HL-60/S4 treated with phorbol 12-myristate 13-acetate at 8.2 ng/mL for 4 days and 3 days (cell line): ENCODE measurements around the gene TTN.

Experiments
- in situ Hi-C: fragments of 300-500 bp; cut with MboI; formaldehyde crosslinking; loops from 2 replicates; pipeline ENCODE4 v1.15.0; 2022; ENCODE audit warnings: low sequenced_read_pairs

The TTN gene

DNA sequence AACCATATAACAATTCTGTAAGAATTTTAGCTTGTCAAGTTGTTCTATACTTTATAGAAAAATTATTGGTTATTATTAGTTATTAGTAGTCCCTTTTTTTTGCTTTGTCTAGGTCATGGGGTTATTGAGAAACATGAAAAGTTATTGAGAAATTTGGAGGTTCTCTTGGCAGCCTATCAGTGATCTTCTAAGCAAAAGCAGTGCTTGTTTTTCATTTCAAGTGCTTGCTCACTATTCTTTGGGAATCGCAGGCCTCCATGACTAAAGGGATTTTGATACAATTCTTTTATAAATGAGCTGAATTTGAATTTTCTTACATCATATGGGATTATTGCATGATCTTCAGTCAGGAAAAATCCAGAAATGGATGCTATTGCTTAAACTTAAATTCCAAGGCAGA, 301.1 kb downstream of the TTN start:
- in situ Hi-C loops = no loop called here

- in situ Hi-C loops = no loop called here
Measured at GRCh38 chr2:178502751-178503150, 304.5 kb downstream of the TTN start.

DNA sequence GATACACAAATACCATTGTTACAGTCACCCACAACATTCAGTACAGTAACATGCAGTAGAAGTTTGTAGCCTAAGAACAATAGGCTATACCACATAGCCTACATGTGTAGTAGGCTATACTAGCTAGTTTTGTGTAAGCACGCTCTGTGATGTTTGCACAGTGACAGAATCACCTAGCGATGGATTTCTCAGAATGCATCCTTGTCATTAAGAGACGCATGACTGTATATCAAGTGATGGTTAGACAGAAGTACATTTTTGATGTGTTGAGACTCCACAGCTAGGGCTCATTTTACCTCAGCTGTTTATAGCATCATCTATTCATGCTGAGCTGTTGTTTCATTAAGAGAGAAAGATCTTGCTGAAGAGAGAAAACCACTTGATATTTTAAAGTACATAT, 307.6 kb downstream of the TTN start:
- in situ Hi-C loops = no loop called here

GRCh38 chr2:178498137-178498536, 309.1 kb downstream of the TTN start:
- in situ Hi-C loops = no loop called here

DNA sequence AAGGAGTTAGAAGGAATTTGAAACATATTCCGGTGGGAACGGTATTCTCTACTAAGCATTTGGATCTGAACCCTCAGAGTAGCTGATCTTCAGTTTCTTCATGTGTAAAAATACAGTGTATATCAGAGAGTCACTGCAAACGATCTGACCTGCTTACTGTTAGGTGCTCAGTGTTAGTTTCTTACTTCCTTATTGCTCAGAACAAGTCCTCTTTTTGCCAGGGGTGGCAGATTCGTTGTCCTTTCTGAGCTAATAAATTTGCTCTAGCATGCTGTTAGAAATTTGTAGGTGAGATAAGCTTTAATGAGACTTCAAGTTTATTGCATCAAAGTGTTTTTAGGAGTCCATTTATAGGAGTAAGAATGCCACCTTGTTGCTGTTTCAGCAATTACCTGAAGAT, 311.2 kb downstream of the TTN start:
- in situ Hi-C loops = no loop called here

DNA sequence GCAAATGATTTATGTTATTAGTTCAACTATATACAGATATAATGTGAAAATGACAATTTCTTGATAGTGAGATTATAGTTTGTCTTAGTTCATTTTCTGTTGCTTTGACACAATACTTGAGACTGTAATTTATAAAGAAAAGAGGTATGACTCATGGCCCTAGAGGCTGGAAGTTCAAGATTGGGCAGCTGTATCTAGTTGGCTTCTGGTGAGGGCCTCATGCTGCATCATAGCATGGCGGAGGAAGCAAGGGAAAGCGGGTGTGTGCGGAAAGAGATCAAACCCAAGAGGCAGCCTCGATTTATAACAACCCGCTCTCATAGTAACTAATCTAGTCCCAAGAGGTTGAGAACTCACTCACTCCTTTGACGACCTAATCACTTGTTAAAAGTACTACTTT, 315.6 kb downstream of the TTN start:
- in situ Hi-C loops = no loop called here

- in situ Hi-C loops = no loop called here
Measured at GRCh38 chr2:178485356-178485755, 321.9 kb downstream of the TTN start.

GRCh38 chr2:178484245-178485041, 322.8 kb downstream of the TTN start:
- in situ Hi-C loops = no loop called here

DNA sequence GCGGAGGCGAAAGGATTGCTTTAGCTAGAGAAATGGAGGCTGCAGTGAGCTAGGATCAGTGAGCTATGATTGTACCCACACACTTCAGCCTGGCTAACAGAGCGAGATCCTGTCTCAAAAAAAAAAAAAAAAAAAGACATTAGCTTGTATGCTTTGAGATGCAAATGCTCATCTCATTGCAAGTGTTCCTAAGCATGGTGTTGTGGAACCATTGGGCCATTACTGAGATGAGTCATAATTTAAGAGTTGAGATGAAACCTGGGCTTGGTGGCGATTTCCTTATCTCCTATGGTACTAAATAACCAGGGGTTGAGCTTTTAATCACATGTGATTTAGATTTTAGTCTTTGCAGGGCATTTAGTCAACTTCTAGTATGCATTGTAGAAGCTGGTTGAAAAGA, 324.8 kb downstream of the TTN start:
- in situ Hi-C loops = no loop called here

DNA sequence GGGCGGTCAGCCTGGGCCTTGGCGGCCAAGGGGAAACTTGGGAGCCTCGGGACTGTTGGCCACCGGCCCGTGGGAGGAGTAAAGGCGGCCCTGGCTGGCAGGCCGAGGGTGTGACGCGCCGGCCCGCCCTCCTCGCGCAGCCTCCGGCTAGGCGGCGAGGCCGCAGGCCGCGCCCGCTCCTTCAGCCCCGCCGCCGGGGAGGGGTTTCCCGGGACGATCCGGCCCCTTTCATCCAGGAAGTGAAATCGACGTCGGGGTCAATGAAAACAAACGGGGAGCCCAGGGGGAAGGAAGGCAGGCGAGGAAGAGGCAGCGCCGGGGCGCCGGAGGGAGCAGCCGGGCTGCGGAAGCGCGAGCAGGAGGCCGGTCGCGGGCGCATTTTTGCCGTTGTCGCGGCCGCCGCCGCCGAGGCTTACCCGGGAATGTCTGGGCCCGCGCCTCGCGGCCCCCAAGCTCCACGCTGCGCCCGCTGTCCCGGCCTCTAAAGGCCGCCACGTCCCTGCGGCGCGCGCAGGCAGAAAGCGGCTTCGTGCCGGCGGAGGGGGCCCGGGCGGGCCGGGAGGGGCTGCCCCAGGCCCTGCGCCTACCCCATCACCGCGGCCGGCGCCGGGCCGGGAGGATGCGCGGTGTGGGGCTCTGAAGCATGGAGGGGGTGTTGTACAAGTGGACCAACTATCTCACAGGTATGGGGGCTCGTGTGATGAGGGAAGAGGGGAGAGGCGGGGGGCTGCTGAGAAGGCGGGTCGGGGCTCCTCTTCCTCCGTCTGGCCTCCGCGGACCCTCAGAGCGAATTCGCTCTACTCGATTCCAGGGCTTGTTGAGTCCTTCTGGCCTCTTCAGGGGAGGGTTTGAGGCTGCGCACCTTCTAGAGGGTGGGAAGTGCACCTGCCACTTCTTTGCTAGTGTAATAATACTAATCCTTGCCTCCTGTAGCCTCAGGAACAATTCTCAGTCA, 326.7 kb downstream of the TTN start, which contains the start of gene PLEKHA3:
Gene PLEKHA3 (plus strand): TSS at position 231 of the 955 bp plus-strand sequence. CDS start 413 bp downstream, at position 644.
- in situ Hi-C loops = no loop called here

DNA sequence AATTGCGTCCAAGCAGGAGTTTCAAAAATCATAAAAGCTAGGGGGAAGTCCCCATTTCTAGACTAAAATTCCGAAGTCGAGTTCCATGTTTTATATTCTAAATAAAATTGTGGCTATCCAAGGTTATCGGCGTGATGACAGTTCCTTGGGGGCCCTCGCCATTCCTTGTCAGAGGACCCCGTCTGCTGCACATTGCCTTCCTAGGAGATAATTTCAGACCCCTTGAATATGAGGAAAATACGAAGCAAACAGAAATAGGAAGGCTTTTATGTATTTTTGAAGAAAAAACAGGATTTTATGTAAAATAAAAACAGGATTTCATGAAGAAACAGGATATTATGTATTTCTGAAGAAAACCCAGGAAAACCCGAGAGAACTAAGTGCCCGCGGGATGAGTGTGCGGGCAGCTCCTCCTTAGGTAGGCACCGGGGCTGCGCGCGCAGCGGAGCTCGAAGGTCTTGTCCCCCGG, 327.4 kb downstream of the TTN start:
- in situ Hi-C loops = no loop called here

DNA sequence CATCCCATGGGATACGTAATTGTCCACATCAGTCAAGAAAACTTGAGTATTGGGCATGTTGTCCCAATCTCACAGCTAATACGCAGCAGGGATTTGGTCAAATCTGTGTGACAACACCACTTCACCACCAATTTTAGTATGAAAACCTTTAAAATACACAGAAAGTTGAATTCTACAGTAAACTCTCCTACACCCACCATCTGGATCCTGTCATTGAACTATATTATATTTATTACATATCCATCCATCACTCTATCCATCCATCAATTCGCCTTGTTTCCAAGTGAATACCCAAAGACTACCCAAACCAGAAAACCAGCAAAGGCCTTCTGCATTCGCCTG, 328.0 kb downstream of the TTN start:
- in situ Hi-C loops = no loop called here

- in situ Hi-C loops = no loop called here
Measured at GRCh38 chr2:178478439-178479274, 328.6 kb downstream of the TTN start, which contains the start of gene FKBP7. Gene FKBP7, minus strand, starts transcription at chr2:178478600. Its CDS starts 101 bp downstream, at chr2:178478499.

GRCh38 chr2:178478130-178478438, 329.1 kb downstream of the TTN start:
- in situ Hi-C loops = no loop called here

- in situ Hi-C loops = no loop called here
Measured at GRCh38 chr2:178477443-178478129, 329.6 kb downstream of the TTN start.

DNA sequence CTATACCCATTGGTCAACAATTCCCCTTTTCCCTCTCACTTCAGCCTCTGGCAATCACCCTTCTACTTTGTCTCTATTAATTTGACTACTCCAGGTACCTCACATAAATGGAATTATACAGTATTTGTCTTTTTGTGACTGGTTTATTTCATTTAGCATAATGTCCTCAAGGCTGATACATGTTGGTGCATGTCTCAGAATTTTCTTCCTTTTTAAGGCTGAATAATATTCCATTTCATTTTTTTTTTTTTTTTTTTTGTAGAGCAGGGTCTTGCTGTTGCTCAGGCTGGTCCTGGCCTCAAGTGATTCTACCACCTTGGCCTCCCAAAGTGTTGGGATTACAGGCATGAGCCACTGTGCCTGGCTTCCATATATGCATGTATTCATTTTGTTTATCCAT, 330.7 kb downstream of the TTN start:
- in situ Hi-C loops = no loop called here
